Measurements from ENCODE around the gene IL11RA.

IL11RA gene

GRCh38 chr9:34663303-34663605 lies 11.3 kb downstream of the IL11RA start:
- Histone ChIP-seq H3K27me3 (0 out of 2 replicates have a peak, but pooled peaks cover 3% of the 10 kb centered on the region), H3K36me3 (peaks cover 13% of the 10 kb centered on the region; the same call in 1 of the 2 replicates), H3K27ac (no peak overlapping the region), H3K4me2 (no peak overlapping the region), H3K4me1 (peaks cover 17% of the 10 kb centered on the region), H3K9ac (no peak overlapping the region), H3K9me3 (no peaks in the 10 kb centered on the region), H4K20me1 (no peaks in the 10 kb centered on the region), H3K4me3 (no peak overlapping the region)
- TF ChIP-seq Cebpa-rat (IDR thresholded peaks at IDR 0.05), result no peak

GRCh38 chr9:34664281-34665066 lies 12.5 kb downstream of the IL11RA start:
- Histone ChIP-seq H3K4me2 (peak overlapping the region; percentile 98), H4K20me1 (no peaks in the 10 kb centered on the region), H3K9ac (peak overlapping the region; percentile 73), H3K9me3 (0 out of 2 replicates have a peak, but pooled peaks cover under 1% of the 10 kb centered on the region), H3K4me1 (peaks cover 17% of the 10 kb centered on the region), H3K36me3 (peaks cover 13% of the 10 kb centered on the region; the same call in 1 of the 2 replicates), H3K27me3 (0 out of 2 replicates have a peak, but pooled peaks cover 3% of the 10 kb centered on the region), H3K27ac (no peak overlapping the region), H3K4me3 (peak overlapping the region; percentile 68)
- no peak for TF ChIP-seq Cebpa-rat (IDR thresholded peaks at IDR 0.05)

GRCh38 chr9:34665067-34665380 lies 13.0 kb downstream of the IL11RA start:
- Histone ChIP-seq H3K9me3 (peaks cover 5% of the 10 kb centered on the region; the same call in 1 of the 2 replicates), H3K9ac (peak overlapping the region; percentile 73), H3K4me3 (peak overlapping the region; percentile 68), H4K20me1 (no peaks in the 10 kb centered on the region), H3K36me3 (peaks cover 8% of the 10 kb centered on the region; the same call in 1 of the 2 replicates), H3K4me2 (peak overlapping the region; percentile 98), H3K4me1 (peaks cover 17% of the 10 kb centered on the region), H3K27me3 (no peaks in the 10 kb centered on the region), H3K27ac (no peak overlapping the region)
- TF ChIP-seq Cebpa-rat (IDR thresholded peaks at IDR 0.05), result no peak

- TF ChIP-seq Cebpa-rat (IDR thresholded peaks at IDR 0.05), result no peak
- H4K20me1 ChIP-seq, result no peaks in the 10 kb centered on the region
- no peaks in the 10 kb centered on the region for H3K27me3 ChIP-seq
- H3K9ac ChIP-seq, result peak overlapping the region; percentile 73; the same call in 1 of the 2 replicates
- peak overlapping the region; percentile 30; the same call in 1 of the 2 replicates for H3K27ac ChIP-seq
- peaks cover 17% of the 10 kb centered on the region for H3K4me1 ChIP-seq
- H3K9me3 ChIP-seq, result peaks cover 11% of the 10 kb centered on the region; the same call in 1 of the 2 replicates
- H3K4me3 ChIP-seq, result peak overlapping the region; percentile 68
- peaks cover 2% of the 10 kb centered on the region; the same call in 1 of the 2 replicates for H3K36me3 ChIP-seq
- peak overlapping the region; percentile 98 for H3K4me2 ChIP-seq
Observed at GRCh38 chr9:34665381-34666250, 13.6 kb downstream of the IL11RA start.

- Histone ChIP-seq H3K4me1 (peaks cover 10% of the 10 kb centered on the region), H3K27ac (no peak overlapping the region), H3K4me3 (no peak overlapping the region), H4K20me1 (no peaks in the 10 kb centered on the region), H3K4me2 (no peak overlapping the region), H3K9ac (no peak overlapping the region), H3K9me3 (peaks cover 14% of the 10 kb centered on the region; the same call in 1 of the 2 replicates), H3K36me3 (no peaks in the 10 kb centered on the region), H3K27me3 (no peaks in the 10 kb centered on the region)
- TF ChIP-seq Cebpa-rat (IDR thresholded peaks at IDR 0.05), result no peak
Observed at GRCh38 chr9:34669809-34670562, 18.0 kb downstream of the IL11RA start.

- Histone ChIP-seq H4K20me1 (no peaks in the 10 kb centered on the region), H3K9me3 (peaks cover 14% of the 10 kb centered on the region; the same call in 1 of the 2 replicates), H3K36me3 (no peaks in the 10 kb centered on the region), H3K4me1 (no peaks in the 10 kb centered on the region), H3K9ac (no peak overlapping the region), H3K27me3 (no peaks in the 10 kb centered on the region), H3K27ac (no peak overlapping the region), H3K4me2 (no peak overlapping the region), H3K4me3 (no peak overlapping the region)
- no peak for TF ChIP-seq Cebpa-rat (IDR thresholded peaks at IDR 0.05)
Observed at GRCh38 chr9:34671307-34671706, 19.3 kb downstream of the IL11RA start.

- no peaks in the 10 kb centered on the region for H3K27me3 ChIP-seq
- peaks cover 14% of the 10 kb centered on the region; the same call in 1 of the 2 replicates for H3K9me3 ChIP-seq
- no peaks in the 10 kb centered on the region for H3K36me3 ChIP-seq
- H3K4me1 ChIP-seq, result no peaks in the 10 kb centered on the region
- no peak overlapping the region for H3K9ac ChIP-seq
- no peaks in the 10 kb centered on the region for H4K20me1 ChIP-seq
- H3K4me2 ChIP-seq, result no peak overlapping the region
- no peak for TF ChIP-seq Cebpa-rat (IDR thresholded peaks at IDR 0.05)
- no peak overlapping the region for H3K27ac ChIP-seq
- no peak overlapping the region for H3K4me3 ChIP-seq
Observed at GRCh38 chr9:34674440-34674839, 22.5 kb downstream of the IL11RA start.

- Histone ChIP-seq H3K9me3 (0 out of 2 replicates have a peak, but pooled peaks cover 8% of the 10 kb centered on the region), H3K9ac (no peak overlapping the region), H3K27ac (no peak overlapping the region), H3K4me3 (no peak overlapping the region), H3K4me1 (no peaks in the 10 kb centered on the region), H4K20me1 (no peaks in the 10 kb centered on the region), H3K27me3 (no peaks in the 10 kb centered on the region), H3K36me3 (no peaks in the 10 kb centered on the region), H3K4me2 (no peak overlapping the region)
- TF ChIP-seq Cebpa-rat (IDR thresholded peaks at IDR 0.05), result no peak
Observed at GRCh38 chr9:34675048-34675714, 23.2 kb downstream of the IL11RA start.

GRCh38 chr9:34675869-34676268 lies 23.9 kb downstream of the IL11RA start:
- no peak overlapping the region for H3K4me2 ChIP-seq
- 0 out of 2 replicates have a peak, but pooled peaks cover 1% of the 10 kb centered on the region for H3K9me3 ChIP-seq
- H3K27me3 ChIP-seq, result no peaks in the 10 kb centered on the region
- no peak for TF ChIP-seq Cebpa-rat (IDR thresholded peaks at IDR 0.05)
- no peaks in the 10 kb centered on the region for H4K20me1 ChIP-seq
- H3K4me1 ChIP-seq, result no peaks in the 10 kb centered on the region
- H3K27ac ChIP-seq, result no peak overlapping the region
- H3K4me3 ChIP-seq, result no peak overlapping the region
- no peak overlapping the region for H3K9ac ChIP-seq
- no peaks in the 10 kb centered on the region for H3K36me3 ChIP-seq

Measured in BLaER1 (cell line).